Activated gamma-delta T cell treated with anti-CD3 and anti-CD28 coated beads, Interleukin-2, amount 50 U/mL, for 16 hours (primary cell): ENCODE measurements around the gene ARF6.
A peak's percentile ranks its signal among the peaks of the same experiment; 100 is the strongest.
"Not testable (repeated sequence)": the region's sequence is repeated elsewhere in the genome, so short reads cannot be mapped to it uniquely, and the experiment has no call there.

ENCODE experiments used
- DNase-seq: peaks from one replicate; pipeline ENCODE4 v3.0.0-alpha.2; 2020; ENCODE audit warnings: low read depth

The ARF6 gene

DNA sequence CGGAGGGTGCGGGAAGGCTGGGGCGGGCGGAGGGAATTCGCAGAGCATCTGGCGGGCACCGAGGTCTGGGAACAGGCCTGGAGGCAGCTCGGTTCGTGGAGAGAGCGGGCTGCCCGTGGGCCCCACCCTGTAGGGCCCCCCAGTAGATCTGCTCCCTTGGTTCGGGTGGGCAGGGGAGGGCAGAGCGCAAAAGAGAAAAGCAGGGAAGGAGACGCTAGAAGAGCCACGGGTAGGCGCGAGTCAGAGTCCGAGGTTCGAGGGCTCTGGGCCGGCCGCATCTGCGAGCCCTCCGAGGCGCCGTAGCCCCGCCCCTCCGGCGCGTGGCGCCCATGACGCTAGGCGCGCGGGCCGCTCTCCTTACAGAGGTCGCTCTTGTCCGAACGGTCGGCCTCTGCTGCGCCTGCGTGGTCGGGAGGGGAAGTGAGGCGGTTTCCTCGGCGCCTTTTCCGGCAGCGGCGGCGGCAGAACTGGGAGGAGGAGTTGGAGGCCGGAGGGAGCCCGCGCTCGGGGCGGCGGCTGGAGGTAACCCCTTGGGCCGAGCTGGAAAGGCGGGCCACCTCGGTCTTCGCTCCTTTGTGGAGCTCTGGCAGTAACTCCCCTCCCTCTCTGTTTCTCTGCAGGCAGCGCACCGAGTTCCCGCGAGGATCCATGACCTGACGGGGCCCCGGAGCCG, at the start of gene ARF6:
Gene ARF6 (plus strand): TSS at position 447 of the 673 bp plus-strand sequence. CDS start 655 bp downstream, outside the sequence.
- peak; percentile 95 for DNase-seq

DNA sequence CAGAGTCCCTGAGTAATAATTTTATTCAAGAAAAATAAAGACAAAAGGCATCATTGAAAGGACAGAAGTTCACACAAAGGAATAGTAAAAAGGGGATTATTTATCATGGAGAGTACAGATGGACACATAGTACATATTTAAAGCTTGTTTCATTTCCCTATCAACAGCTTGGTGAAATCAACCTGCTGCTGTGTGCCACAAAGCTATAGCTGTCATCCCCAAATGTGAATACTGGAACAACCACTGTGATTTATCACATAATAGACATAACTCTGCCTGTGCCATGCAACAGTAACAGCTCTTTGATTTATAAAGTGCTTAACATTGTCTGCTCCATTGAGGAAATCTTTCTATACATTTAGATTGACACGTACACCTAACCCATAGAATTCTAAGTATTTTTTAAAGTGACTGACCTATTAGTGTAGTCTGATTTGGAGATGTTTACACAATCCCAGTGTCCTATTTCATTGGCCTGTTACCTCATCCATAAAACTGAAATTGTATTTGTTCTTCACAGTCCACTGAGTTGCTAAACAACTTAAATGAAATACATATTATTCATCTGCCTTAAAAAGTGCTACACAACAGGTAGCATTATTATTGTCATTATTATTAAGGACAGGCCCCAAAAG, 43.6 kb upstream of the ARF6 start:
- DNase-seq, result no peak

DNA sequence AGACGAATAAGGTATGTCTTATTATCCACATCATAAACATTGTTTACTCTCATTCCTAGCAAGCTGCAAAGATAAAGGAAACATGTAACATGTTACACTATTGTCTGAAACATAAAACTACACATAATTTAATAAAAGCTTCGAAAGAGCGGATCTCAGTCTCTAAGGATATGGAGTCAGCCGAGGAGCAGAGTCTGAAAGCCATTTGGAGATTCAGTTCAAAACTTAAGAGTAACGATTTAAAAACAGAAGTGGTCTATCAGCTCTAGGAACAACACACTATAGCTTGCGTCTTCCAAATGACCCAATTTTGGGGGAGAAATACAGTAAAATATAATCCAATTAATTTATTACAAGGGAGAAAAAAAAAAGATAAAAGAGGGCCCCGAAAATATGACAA, 41.1 kb upstream of the ARF6 start:
- DNase-seq, result no peak

DNA sequence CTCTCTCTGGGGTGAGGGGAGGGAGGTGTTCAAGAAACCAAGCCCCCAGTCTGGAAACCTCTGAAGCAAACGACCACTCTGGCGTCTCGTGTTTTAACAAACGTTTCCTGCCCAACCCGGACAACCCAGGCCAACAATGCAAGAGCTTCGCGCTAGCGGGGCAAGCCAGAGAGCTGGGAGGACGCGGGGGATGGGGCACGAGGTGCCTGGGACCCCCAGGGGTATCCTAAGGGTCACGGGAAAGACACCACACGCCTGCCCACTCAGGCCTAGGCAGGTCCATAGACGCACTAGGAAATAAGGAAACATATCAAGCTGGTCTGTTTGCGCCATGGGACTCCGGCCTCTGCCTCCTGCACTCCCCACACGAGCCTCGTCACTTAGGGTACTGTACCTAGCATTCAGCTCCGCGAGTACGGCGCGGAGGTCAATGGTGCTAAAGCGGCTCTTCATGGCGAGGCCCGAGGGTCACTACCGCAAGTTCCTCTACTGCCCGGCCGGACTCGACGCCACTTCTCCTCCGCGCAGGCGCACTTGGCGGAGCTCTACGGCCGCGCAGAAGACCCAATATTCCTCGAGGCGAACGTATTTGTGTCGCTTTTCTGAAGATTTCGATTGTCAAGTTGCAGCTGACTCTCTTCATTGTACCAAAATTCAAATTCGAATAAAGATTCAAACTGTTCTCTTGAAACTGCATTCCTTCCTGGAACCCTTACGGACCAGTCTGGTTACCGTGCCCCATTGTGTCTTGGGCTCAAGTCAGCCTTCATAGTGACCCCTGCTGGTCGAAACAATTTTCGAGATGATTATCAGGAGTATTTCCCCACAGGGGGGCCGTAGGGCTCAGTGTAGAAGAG, 40.4 kb upstream of the ARF6 start, which contains the start of gene NEMF:
Gene NEMF (minus strand): TSS at position 488 of the 857 bp plus-strand sequence. CDS start 35 bp downstream, at position 453.
- peak; percentile 79 for DNase-seq

DNA sequence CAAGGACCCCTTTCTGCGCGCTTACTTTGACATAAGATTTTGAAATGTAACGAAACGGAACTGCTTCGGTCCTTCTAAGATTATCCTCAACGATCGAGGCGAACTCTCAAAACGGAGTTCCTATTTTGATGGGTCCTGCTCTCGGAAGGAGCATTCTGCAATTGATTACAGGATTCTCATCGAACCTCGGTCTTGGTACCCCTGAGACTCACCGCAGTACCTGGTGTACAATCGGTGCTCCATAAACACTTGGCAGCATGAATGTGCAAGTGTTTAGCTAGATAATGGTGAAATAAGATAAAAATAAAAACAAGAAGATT, 39.8 kb upstream of the ARF6 start:
- DNase-seq, result no peak

DNA sequence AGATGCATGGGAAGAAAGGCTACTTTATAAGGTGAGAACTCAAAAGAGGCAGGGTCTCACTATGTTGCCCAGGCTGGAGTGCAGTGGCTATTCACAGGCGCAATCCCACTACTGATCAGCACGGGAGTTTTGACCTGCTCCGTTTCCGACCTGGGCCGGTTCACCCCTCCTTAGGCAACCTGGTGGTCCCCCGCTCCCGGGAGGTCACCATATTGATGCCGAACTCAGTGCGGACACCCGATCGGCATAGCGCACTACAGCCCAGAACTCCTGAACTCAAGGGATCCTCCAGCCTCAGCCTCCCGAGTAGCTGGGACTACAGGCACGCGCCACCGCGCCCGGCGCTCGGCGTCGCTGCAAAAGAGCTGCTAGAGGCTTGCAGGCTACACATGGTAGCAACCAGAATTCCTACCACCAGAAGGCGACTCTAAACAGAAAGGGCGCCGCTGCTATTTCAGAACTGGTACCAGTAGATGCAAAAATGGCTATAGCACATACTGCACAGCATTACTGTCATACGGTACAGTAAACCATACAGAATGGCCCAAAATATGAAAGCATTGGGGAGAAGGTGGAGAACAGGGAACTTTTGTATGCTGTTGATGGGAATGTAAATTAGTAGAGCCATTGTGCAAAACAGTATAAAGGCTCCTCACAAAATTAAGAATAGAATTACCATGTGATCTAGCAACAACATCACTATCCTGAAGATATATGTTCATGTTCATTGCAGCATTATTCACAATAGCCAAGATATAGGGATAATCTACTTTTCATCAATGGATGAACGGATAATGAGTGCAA, 39.1 kb upstream of the ARF6 start:
- DNase-seq, result peak; percentile 54

DNA sequence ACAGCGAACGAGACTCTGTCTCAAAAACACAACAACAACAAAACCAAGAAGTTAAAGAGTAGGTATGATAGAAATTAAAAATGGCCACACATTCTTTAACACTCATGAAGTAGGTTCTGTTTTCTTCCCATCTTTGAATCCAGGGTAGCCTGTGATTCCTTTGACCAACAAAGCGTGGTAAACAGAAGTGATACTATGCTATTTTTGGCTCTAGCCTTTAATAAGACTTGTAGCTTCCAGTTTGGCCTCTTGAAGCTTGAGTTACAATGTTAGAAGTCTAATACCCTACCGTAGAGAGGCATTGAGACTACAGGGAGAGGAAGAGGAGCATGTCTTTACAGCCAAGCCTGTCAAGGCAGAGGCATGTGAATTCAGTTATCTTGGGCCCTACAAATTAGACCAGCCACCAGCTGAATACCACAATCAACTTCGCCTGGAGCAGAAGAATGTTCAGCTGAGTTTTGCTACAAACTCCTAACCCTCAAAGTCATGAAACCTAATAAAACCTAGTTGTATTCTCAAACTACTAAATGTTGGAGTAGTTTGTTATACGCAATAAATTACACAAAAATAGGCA, 35.4 kb upstream of the ARF6 start:
- no peak for DNase-seq

DNA sequence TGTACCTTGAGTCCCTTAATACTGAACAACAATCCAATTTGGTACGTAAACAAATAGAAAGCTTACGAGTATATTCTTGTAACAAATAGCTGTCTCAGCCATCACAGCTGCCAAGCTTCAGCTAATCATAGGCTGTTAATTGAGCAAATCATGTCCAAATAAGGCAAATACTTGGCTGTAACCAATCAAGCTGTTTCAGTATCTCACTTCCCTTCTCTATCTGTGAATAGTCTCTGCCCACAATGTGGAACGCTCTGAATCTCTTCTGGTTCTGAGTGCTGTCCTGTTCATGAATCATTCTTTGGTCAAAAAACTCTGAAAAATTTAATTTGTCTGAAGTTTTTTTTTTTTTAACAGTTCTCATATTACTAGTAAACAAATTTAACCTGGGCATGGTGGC, 34.5 kb upstream of the ARF6 start:
- no peak for DNase-seq

DNA sequence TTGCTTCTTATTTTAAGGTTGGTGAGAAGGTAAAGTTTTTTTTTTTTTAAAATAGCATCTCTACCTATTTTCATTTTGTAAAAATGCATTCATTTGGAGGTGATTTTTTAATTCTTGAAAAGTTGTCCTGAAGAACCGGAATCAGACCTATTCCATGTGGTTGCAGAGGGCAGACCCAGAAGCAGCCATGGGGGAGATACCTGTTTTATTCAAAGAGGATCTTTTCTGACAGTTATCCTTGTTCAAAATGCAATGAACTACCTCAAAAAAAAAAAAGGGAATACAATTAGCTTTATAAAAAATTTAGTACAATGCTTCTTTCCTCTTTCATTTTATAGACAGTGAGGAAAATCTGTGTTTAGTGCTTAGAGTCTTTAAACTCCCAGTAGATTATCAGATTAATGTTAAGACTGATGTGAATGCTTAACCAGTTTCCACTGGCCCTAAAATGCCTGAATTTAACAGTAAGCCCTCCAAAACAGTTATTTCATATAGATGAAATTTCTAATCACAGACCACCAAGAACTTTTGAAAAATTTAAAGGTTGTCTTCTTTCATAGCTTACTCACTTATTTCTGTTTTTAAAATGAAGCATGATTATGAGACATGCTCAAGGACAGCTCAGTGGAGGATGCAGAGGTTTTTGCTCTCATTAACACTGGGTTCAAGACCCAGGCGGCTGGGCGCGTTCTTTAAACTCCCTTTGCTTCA, 31.7 kb upstream of the ARF6 start:
- DNase-seq, result no peak

DNA sequence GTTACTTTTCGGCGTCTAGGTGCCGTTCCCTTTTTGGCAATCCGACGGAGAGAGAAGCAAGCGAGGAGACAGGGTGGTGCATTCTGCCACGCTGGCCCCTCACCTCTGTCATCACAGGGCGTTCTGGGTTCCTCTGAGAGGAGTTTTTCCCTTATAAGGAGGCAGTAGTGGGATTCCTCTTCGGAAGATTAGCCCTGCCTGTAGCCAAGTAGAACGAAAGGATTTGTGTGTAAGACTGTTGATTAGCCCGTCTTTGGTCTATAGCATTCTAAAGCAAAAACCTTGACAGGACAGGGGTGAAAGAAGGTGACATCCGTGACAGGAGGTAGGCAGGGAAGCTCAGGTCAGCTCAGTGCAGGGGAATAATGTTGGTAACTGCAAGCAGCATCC, 31.2 kb upstream of the ARF6 start:
- DNase-seq, result no peak

DNA sequence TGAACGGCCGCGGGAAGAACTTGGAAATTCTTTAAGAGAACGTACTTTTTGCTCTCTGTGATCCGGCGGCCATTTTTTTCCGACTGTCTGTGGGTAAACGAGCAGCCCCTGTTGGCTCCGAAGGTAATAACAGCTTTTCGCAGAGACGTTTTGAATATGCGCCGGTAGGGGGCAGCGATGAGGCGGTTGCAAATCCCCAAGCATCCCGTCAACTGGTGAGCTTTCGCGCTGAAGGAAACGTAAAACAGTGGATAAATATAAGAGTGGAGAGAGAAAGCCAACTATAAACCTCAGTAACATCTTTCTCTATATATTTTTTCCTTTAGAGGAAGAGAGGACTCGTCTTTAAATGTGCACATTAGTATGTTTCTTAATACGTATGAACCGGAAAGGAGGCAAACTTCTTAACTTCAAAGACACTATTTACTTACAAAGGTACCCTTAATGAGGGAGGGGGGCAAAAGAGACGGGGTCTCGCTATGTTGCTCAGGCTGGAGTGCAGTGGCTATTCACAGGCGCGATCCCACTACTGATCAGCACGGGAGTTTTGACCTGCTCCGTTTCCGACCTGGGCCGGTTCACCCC, 30.7 kb upstream of the ARF6 start:
- peak; percentile 79 for DNase-seq

DNA sequence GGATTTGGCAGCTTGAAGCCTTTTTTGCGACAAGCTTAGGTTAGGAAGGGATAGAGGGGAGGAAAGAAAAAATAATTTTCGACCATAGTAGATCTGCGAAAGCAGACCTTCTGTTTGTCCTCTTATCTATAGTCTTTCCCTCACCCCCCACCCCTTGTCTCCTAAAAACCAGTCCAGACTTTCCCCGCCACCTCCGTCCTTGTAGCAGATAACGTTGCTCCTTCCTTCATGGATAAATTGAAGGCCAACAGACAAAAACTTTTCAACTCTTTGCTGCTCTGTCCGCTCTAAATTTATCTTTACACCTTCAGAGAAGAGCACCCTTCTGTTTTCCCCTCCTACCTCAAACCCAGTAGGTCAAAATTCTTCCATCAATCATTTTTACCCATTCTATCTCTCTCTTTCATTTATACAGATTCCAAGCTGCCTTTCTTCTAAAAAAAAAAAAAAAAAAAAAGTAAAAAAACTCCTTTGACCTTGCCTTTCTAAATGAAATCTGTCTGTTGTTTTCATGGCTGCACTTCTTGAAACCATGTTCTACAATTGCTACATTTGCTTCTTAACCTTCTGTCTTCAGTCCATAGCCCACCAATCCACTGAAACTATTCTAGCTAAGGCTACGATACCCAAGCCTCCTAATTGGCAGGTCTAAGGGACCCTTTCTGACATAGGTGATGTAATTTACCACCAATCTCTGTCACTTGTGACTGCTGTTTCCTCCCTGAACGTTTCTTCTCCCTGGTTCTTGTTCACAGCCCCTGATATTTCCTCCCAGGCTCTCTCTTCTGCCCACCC, 29.2 kb upstream of the ARF6 start:
- no peak for DNase-seq

DNA sequence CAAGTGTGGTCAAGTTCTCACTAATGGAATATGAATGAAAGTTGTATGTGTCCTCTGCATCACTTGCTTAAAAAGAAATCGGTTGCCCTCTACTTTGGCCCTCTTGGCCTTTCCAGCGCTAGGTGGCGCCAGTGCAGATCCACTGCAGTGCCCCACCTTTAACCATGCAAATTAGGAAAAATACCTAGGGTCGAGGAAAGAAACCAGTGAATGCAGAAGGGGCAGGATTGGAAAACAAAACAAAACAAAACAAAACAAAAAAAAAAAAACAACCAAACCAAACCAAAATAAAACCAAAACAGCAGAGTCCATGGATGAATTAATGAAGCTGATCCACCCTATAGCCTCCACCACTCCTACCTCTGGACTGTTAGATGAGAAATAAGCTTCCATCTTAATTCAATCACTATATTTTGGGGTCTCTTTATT, 27.4 kb upstream of the ARF6 start:
- DNase-seq, result peak; percentile 73

DNA sequence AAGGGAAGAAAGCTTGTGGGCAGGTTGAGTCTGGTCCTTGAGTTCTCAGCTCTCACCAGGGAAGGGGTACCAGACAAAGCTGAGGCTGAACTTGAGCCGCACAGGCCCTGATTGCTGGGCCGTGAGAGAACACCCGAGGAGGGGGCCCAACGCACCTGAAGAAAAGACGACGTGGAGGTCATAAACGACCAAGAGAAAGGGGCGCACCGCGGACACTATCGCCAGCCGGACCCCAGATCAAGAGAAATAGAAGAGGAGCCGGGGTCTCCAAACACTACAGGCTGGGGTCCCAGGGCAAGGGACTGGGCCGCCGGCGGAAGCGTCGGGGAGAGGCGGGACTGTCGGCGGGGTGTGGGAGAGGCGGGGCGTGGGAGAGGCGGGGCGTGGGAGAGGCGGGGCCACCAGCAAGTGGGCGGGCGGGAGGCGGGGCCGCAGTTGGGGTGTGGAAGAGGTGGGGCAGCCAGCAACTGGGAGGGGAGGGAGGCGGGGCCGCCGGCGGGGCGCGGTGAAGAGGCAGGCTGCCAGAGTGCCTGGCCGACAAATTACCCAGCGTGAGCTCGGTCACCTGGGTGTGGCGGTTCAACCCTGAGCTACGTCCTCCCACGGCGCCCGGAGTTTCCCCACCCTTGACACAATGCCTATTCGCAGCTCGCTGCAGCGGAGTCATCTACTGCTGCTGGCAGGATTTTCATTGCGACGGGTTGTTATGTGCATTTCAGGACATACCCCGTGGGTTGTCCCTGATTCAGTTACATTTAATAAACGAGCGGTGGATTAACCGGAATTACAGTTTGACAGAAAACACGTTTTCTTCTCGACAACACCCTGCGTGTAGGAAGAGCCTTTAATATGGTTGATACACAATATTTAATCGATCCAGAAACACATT, 24.8 kb upstream of the ARF6 start:
- peak; percentile 96 for DNase-seq

DNA sequence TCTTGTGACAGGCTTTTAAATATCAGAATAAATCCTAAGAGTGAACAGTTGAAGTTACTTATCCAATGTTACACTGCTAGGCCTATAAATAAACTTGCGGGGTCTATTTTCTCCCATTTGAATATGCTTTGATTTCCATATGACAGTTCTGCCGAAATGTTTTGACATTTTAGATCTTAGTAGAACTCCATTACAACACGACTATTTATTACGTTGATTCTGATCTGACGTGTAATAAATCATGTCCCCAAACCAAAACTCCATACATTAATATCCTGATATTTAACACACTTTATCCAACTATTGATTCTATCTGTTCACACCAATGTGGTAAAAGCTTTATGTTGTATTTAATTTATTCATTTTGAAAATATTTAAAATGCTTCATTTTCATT, 24.2 kb upstream of the ARF6 start:
- DNase-seq, result no peak

DNA sequence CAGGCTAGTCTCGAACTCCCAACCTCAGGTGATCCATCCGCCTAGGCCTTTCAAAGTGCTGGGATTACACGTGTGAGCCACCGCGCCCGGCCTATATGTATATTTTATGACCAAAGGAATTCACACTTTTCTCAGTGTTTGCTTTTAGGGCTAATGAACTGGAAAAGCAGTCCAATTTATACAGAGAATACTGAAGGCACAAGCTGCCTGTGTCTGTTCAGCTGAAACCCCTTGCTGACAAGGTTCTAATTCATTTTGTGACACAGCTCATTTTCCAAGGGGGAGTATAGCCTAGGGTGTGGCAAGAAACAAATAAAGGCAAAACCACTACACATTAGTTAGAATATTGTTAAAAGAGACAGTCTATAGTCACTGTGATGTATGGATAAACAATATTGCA, 22.0 kb upstream of the ARF6 start:
- no peak for DNase-seq

DNA sequence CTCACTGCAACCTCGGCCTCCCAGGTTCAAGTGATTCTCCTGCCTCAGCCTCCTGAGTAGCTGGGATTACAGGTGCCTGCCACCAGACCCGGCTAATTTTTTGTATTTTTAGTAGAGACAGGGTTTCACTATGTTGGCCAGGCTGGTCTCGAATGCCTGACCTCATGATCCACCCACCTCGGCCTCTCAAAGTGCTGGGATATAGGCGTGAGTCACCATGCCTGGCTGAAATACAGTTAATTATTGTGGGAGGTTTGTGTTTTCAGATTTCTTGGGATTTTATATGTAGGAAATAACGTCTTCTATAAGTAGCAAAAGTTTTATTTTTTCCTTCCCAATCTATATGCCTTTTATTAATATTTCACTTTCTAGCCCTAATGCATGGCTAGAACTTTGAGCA, 19.3 kb upstream of the ARF6 start:
- DNase-seq, result not testable (repeated sequence)

DNA sequence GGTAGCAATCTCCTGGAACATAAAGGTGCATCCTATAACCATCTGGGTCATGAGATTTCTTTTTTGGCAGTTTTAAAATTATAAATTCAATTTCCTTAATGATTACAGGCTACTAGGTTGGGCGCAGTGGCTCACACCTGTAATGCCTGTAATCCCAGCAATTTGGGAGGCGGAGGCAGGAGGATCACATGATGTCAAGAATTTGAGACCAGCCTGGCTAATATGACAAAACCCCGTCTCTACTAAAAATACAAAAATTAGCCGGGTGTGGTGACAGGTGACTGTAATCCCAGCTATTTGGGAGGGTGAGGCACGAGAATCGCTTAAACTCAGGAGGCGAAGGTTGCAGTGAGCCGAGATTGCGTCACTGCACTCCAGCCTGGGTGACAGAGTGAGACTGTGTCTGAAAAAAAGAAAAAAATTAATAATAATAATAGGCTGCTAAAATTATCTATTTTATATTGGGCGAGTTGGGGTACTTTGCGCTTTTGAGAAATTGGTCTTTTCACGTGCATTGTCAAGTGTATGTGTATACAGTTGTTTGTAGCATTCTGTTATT, 17.2 kb upstream of the ARF6 start:
- no peak for DNase-seq
